ENCODE measurements around the gene MS4A10.

DNA sequence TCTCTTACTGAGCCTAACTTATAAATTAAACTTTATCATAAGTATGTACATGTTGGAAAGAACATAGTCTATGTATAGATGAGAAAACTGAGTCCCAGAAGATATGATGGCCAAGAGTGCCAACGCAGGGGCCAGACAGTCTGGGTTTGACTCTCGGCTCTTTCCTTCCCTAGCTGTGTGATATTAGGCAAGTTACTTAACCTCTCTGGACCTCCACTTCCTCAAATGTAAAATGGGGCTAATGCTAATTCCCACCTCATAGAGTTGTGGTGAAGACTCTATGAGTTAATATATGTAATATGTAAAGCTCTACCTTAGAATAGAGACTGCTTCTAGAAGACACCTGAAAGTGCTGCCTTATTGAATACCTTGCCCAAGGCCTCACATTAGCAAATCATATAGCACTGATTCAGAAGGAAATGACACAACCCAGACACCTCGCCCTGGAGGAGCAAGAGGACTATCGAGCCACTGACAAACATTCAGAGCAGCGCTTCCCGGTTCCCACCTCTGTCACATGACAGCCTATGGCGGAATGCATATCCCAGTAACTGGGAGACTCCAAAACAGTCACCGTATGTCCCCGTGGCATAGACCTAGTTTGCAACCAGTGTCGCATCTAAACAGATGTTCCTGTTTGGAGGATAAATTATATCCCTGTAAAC, 45.5 kb downstream of the MS4A10 start:
- TF ChIP-seq POLR2AphosphoS5 (IDR thresholded peaks at IDR 0.05), result no peak
- TF ChIP-seq, protein P1, sequence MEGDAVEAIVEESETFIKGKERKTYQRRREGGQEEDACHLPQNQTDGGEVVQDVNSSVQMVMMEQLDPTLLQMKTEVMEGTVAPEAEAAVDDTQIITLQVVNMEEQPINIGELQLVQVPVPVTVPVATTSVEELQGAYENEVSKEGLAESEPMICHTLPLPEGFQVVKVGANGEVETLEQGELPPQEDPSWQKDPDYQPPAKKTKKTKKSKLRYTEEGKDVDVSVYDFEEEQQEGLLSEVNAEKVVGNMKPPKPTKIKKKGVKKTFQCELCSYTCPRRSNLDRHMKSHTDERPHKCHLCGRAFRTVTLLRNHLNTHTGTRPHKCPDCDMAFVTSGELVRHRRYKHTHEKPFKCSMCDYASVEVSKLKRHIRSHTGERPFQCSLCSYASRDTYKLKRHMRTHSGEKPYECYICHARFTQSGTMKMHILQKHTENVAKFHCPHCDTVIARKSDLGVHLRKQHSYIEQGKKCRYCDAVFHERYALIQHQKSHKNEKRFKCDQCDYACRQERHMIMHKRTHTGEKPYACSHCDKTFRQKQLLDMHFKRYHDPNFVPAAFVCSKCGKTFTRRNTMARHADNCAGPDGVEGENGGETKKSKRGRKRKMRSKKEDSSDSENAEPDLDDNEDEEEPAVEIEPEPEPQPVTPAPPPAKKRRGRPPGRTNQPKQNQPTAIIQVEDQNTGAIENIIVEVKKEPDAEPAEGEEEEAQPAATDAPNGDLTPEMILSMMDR (IDR thresholded peaks at IDR 0.05), result no peak
- TF ChIP-seq EP300 (IDR thresholded peaks at IDR 0.05), result no peak
- TF ChIP-seq POLR2A (IDR thresholded peaks at IDR 0.05), result no peak

All from stomach (tissue), 4 donors.